GM19043 (cell line): ENCODE measurements around the gene POLR2E.
"Not testable (repeated sequence)": the region's sequence is repeated elsewhere in the genome, so short reads cannot be mapped to it uniquely, and the experiment has no call there.

Source experiments
- ATAC-seq: cut with Tn5 transposase; IDR thresholded peaks from one replicate; pipeline ENCODE4 v1.9.1; 2021; ENCODE audit warnings: low read depth; ENCODE audit not compliant: unreplicated experiment

POLR2E gene

GRCh38 chr19:1126984-1127760, 32.0 kb upstream of the POLR2E start:
- ATAC-seq, result no peak

GRCh38 chr19:1125601-1126467, 30.7 kb upstream of the POLR2E start:
- no peak for ATAC-seq

GRCh38 chr19:1123885-1124677, 28.9 kb upstream of the POLR2E start:
- no peak for ATAC-seq

- ATAC-seq, result no peak
Observed at GRCh38 chr19:1123381-1123780, 28.2 kb upstream of the POLR2E start.

- no peak for ATAC-seq
Observed at GRCh38 chr19:1122972-1123363, 27.8 kb upstream of the POLR2E start.

- ATAC-seq, result no peak
Observed at GRCh38 chr19:1122021-1122971, 27.1 kb upstream of the POLR2E start.

- no peak for ATAC-seq
Observed at GRCh38 chr19:1121395-1121794, 26.2 kb upstream of the POLR2E start.

GRCh38 chr19:1119475-1120217, 24.5 kb upstream of the POLR2E start:
- ATAC-seq, result no peak

- ATAC-seq, result no peak
Observed at GRCh38 chr19:1118999-1119398, 23.8 kb upstream of the POLR2E start.

GRCh38 chr19:1117654-1118053, 22.5 kb upstream of the POLR2E start:
- no peak for ATAC-seq

- ATAC-seq, result no peak
Observed at GRCh38 chr19:1116726-1117581, 21.8 kb upstream of the POLR2E start.

- ATAC-seq, result no peak
Observed at GRCh38 chr19:1115646-1116420, 20.7 kb upstream of the POLR2E start.

GRCh38 chr19:1114728-1115127, 19.6 kb upstream of the POLR2E start:
- ATAC-seq, result not testable (repeated sequence)

GRCh38 chr19:1113986-1114483, 18.9 kb upstream of the POLR2E start:
- ATAC-seq, result no peak

GRCh38 chr19:1113030-1113985, 18.1 kb upstream of the POLR2E start:
- no peak for ATAC-seq
